Retinal pigment epithelial cell (primary cell): ENCODE data around the gene HMOX2.

Experiments used
- DNase-seq: peaks from one replicate; pipeline ENCODE4 v3.0.0-alpha.2; 2010; ENCODE audit warnings: low read depth
- H3K4me3 ChIP-seq: 2 replicates; pipeline ENCODE4 v1.5.1; 2011; ENCODE audit warnings: mild to moderate bottlenecking, low read length, control low read depth, moderate library complexity
- CTCF ChIP-seq: conservative IDR thresholded peaks from 2 replicates; pipeline ENCODE4 v1.5.1; 2011; ENCODE audit warnings: low read depth, low read length, control low read depth, inconsistent platforms

The HMOX2 gene

GRCh38 chr16:4491898-4492297 lies 15.7 kb downstream of the HMOX2 start:
- TF ChIP-seq CTCF = no peak
- DNase-seq = no peak
- no peak overlapping the region for H3K4me3 ChIP-seq

DNA sequence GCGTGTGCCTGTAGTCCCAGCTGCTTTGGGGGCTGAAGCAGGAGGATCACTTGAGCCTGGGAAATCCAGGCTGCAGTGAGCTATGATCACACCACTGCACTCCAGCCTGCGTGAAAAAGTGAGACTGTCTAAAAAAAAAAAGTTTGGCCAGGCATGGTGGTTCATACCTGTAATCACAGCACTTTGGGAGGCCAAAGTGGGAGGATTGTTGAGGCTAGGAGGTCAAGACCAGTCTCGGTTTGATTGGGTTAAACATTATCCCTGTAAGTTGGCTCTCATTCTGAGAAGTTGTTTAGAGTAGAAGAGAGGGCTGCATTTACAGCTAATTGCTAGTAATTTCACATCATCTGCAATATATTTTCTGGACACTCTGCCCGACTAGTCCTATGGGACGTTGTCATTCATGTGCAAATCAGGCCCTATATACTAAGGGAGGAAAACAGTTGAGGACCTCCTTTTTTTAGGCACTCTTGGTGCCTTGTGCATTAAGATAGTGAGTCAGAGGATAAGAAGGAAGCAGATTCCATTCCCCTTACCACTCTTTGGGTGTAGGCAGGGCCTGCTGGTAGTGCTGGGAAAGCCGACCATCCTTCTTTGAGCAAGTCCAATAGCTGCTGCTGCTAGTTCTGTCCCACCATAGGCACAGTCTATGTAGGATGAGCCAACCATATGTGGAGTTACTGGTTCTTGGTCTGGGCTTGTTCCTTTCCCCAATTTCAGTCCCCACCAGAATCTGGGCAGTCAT lies 18.7 kb downstream of the HMOX2 start:
- DNase-seq = no peak
- TF ChIP-seq CTCF = no peak
- no peak overlapping the region for H3K4me3 ChIP-seq

- no peak for DNase-seq
- no peak overlapping the region for H3K4me3 ChIP-seq
- TF ChIP-seq CTCF = no peak
These were observed 19.6 kb downstream of the HMOX2 start for GRCh38 chr16:4495766-4496165.

DNA sequence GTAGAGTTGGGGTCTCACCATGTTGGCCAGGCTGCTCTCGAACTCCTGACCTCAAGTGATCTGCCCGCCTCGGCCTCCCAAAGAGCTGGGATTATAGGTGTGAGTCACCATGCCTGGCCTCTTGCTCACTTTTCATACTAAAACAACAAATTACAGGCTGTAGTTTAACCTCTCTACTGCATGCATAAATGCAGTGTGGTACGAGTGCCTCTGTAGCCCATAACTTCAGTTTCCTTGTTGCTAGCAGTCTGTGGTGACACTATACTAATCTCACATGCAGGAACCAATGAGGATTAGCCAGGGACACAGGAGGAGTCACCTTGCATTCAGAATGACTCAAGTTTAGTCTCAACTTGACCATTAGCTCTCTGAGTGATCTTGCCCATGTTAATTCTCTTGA lies 20.1 kb downstream of the HMOX2 start:
- no peak for TF ChIP-seq CTCF
- no peak overlapping the region for H3K4me3 ChIP-seq
- DNase-seq = peak; percentile 69

GRCh38 chr16:4498546-4499195 lies 22.5 kb downstream of the HMOX2 start:
- no peak for TF ChIP-seq CTCF
- DNase-seq = no peak
- no peak overlapping the region for H3K4me3 ChIP-seq

DNA sequence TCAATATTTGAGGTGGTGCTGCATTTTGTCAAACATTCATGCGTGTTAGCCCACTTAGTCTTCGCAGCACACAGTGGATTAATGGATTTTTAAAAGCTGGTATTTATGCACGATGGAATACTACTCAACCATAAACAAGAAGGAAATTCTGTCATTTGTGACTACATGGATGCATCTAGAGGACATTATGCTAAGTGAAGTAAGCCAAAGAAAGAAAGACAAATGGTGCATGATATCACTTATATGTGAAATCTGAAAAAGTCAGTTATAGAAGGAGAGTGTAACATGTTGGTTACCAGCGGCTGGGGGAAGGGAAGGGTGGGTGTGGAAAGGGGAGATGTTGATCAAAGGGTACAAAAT lies 23.0 kb downstream of the HMOX2 start:
- TF ChIP-seq CTCF = no peak
- no peak overlapping the region for H3K4me3 ChIP-seq
- no peak for DNase-seq

GRCh38 chr16:4500272-4500671 lies 24.1 kb downstream of the HMOX2 start:
- TF ChIP-seq CTCF = no peak
- no peak for DNase-seq
- H3K4me3 ChIP-seq = no peak overlapping the region
